ENCODE measurements around the gene SMS.

- TF ChIP-seq CTCF (IDR thresholded peaks at IDR 0.05; ENCODE audit: insufficient read depth, low read depth, low read length) (no peak), EZH2 (IDR thresholded peaks at IDR 0.05; ENCODE audit: insufficient read depth, low read length) (no peak)
Observed at GRCh38 chrX:21968333-21968732, 27.8 kb downstream of the SMS start.

Measured in astrocyte (in vitro differentiated cells and primary cell).